GM20431 (cell line): Measurements from ENCODE around the gene MAD1L1.

ENCODE experiments used
- in situ Hi-C: fragments of 300-500 bp; cut with MseI, MboI; formaldehyde crosslinking; loops from one replicate; pipeline ENCODE4 v1.15.0; 2020; ENCODE audit warnings: low sequenced_read_pairs; ENCODE audit not compliant: unreplicated experiment

The MAD1L1 gene

DNA sequence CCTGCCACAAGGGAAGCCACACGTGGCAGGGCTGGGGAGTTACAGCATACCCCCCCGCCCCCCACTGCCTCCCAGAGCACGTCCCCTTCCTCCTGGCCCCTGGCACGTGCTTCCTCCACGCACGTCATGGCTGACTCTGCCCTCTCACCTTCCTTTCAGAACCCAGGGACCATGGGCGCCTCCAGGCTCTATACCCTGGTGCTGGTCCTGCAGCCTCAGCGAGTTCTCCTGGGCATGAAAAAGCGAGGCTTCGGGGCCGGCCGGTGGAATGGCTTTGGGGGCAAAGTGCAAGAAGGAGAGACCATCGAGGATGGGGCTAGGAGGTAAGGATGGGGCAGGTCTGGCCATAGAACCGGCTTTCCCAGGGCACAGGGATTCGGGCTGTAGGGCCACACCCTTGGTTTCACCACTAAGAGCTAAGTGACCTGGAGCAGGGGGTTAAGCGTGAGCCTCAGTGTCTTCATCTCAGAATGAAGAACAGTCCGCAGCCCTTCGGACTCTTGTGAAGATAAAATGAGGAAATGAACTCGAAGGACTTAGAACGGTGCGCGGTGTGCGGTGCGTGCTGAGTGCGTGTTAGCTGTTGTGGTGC, 11.8 kb upstream of the MAD1L1 start:
- in situ Hi-C loops = loop anchor here (10.0 kb wide), 1 partner anchor 100 kb away; no protein-coding TSS in a partner anchor

DNA sequence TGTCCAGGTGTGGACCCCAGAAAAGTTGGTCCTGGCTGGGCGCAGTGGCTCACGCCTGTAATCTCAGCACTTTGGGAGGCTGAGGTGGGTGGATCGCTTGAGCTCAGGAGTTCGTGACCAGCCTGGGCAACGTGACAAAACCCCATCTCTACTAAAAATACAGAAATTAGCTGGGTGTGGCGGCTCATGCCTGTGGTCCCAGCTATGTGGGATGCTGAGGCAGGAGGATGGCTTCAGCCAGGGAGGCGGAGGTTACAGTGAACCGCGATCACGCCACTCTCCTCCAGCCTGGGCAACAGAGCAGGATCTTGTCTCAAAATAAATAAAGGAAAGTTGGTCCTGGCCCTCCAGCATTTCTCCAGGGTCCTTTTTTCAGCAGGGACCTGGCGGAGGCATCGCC, 10.7 kb upstream of the MAD1L1 start:
- in situ Hi-C loops = loop anchor here (10.0 kb wide), 1 partner anchor 101 kb away; no protein-coding TSS in a partner anchor

DNA sequence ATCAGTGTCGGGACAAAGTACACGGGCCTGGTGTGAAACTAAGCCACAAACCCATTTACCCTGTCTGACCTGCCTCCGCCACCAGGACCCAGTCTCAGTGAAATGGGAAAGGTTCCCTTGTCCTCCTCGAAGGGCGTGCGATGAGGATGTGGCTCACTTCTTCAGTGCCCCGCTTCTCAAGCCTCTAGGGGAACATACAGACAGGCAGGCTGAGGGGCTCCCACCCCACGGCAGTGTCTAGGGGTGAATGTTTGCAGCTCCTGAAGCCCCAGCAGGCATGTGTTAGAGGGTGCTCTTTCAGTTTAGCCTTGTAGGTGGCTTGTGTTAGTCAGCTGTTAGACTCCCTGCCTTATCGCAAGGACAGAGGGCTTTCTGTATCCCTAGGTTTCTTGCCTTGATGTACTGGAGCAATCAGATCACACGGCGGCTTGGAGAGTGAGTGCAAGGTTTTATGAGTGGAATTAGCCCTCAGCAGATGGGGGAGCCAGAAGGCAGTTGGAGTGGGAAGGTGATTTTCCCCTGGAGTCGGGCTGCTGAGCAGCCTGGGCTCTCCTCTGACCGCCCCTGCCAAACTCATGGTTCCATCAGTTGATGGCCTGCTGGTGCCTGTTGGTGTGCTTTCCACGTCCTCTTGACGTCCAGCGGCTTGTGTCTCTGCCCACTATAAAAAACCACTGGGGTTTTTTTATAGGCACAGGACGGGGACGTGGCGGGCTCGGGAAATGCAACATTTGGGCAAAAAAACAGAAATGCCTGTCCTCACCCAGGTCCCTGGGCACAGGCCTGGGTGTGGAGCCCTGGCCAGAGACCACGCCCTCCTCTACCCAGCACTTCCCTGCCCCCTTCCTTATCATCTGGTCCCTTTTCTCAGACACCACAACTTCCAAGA, 10.0 kb upstream of the MAD1L1 start:
- in situ Hi-C loops = loop anchor here (10.0 kb wide), 1 partner anchor 102 kb away; no protein-coding TSS in a partner anchor

DNA sequence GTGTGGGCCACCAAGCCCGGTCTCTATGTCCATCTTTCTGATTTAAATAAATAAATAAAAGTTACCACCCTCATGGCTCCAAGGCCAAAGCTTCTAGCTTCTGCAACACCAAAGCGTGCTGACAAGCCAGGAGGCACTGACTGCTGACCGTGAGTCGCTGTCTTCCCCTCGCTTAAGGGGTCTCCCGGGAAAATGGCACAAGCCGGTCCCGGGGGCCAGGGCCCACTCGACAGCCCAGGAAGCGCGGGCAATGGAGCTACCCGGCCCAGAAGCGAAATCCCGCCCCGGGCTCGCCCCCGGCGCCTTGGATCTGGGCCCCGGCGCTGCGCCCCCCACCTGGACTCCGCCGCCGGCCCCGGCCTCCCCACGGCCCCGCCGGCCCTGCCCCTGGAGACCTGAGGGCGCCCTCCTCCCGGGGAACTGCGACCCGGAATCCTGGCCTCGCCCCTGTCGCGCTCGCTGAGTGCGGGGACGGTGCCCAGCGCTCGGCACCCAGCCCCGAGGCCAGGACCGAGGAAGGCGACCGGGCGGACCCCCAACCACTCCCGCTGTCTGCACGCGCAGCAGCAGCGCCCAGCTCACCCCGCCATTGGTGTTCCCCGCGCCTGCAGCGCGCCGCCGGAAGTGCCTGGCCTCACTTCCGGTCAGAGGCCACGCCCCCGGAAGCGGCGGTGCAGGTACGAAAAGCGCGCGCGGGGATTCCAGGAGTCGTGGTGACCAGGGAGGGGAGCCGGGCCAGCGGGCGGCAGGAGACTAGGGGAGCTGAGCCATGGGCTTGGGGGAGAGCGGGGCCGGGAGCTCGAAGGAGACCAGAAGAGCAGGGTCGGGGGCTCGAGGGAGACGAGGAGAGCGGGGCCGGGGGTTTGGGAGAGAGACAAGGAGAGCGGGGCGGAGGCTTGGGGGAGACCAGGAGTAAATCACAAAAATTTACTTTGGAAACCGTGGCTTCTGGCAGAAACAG, 9.1 kb upstream of the MAD1L1 start, which contains the start of the genes MRM2 and NUDT1:
MRM2 (minus strand) TSS at position 626 of the 961 bp plus-strand sequence; CDS start at position 590, 36 bp downstream.
NUDT1 (plus strand) TSS at position 647 of the 961 bp plus-strand sequence. CDS start 2,349 bp downstream, outside the sequence.
- in situ Hi-C loops = loop anchor here (10.0 kb wide), 1 partner anchor 103 kb away; no protein-coding TSS in a partner anchor

DNA sequence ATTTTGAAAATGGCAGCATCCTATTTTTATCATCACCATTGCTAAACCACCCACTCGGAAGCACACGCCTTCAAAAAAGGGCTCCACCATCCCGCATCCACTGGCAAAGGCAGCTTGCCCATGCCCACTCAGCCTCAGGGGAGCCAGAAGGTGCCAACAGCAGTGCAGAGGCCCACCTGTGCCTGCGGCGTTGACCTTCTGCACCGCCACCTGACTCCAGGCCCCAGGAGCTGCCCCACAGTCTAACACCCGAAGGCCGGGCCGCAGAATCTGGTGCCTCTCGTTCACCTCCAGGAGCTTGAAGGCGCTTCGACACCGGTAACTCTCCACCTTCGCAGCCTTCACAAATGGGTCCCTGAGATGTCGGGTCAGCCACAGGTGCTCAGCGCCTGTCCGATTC, 6.5 kb upstream of the MAD1L1 start:
- in situ Hi-C loops = no loop called here

DNA sequence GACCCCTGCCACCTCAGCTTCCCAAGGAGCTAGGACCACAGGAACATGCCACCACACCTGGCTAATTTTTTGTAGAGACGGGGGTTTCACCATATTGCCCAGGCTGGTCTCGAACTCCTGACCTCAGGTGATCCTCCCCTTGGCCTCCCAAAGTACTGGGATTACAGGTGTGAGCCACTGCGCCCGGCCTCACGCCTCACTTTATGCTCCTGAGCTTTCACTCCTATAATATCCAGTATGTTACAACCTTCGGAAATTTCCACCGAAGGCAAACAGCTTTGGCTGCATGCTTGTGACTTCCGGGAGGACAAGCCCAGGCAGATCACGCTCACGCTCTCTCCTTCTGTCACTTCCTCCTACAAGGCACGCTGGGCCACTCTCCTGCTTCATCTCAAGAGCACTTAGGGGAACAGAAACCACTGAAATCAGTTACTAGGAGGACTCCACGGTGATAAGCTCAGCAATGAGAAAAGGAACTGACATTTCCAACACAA, 4.4 kb upstream of the MAD1L1 start:
- in situ Hi-C loops = no loop called here

DNA sequence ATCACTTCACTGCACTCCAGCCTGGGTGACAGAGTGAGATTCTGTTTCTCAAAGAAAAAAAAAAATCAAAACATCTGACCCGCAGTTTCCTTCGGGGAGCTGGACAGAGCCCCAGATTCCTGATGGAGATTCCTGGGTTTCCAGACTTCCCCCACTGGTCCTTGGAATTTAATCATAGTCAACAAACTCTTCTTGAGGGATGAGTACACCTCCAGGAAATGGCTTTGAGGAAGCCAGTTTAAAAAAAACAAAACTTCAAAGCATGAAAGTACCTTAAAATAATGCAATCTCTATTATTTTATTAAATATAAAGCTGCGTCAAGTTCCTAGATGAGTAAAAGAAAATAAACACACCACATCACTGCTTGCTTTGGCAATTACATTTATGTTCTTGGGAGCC, 1.2 kb upstream of the MAD1L1 start:
- in situ Hi-C loops = no loop called here

DNA sequence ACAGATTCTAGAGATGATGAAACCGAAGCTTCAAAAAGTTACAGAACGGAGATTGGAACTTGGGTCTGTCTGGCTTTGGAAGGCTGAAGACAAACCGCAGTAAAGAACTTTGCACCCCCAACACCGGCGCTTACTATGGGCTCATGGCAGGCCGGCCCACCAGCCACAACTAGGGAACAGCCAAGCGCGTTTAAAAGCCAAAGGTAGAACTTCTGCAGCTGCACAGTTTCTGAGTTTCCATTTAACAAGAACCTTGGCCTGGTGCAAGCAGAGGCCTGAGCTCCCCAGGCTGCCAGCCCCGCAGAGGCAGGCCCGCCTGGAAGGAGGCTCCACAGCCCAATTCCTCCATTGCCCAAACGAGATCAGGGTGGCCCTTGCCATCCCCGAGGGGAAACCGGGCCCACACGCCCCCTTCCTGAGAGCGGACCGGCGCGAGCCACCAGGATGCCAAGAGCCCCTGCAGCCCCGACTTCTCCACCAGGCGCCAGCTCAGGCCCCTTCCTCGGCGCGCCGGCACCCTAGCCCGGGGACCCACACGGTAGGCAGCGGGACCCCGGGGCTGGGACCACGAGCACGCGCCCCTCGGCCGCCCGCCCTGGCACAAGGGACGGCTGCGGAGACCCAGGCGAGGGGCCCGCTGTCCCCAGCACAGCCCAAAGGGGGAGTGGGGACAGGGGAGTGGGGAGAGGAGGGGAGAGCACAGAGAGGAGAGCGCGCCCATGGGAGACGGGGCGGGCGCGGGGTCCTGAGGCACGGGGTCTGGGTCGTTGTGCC, 566 bp downstream of the MAD1L1 start:
- in situ Hi-C loops = no loop called here

DNA sequence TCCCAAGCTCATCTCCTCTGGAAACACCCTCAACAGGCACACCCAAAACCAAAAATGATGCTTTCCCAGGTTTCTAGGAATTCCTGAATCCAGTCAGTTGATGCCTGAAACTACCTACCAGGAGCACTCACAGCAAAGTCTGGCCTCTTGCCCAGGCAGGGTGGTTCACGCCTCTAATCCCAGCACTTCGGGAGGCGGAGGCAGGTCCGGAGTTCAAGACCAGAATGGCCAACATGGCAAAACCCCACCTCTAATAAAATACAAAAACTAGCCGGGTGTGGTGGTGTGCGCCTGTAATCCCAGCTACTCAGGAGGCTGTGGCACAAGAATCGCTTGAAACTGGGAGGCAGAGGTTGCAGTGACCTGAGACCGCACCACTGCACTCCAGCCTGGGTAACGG, 1.9 kb downstream of the MAD1L1 start:
- in situ Hi-C loops = no loop called here

DNA sequence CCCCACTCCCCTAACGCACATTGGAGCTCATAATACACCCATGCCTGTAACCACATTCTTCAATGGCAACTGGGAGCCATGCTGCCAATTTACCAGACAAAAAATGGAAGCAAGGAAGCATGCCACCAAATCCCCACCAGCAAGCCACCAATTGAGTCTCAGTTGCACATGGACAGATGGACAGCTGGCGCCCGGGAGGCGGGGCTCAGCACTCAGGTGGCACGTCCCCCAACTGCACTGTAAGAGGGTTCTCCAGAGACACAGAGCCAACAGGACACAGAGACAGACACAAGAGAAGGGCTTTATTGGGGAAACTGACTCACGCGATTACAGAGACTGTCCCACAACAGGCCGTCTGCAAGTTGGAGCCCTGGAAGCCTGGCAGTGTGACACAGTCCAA, 2.5 kb downstream of the MAD1L1 start:
- in situ Hi-C loops = no loop called here

DNA sequence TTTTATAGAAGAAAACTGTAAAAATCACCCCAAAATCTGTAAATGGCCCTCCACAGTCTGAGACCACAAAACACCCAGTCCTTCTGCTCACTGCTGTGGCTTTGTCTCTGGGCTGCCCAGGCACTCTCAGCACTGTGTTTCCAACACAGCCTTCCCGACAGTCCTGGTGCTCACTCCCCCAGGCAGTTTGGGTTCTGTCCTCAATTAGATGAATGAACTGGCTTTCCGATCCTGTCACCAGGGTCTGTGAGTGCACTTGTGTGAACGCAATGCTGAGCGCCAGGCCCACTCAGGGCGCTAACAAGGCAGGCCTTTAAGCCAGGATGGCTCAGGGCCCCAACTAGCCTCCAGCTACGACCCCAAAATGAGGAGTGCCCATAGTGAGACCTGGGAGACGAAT, 3.3 kb downstream of the MAD1L1 start:
- in situ Hi-C loops = no loop called here

DNA sequence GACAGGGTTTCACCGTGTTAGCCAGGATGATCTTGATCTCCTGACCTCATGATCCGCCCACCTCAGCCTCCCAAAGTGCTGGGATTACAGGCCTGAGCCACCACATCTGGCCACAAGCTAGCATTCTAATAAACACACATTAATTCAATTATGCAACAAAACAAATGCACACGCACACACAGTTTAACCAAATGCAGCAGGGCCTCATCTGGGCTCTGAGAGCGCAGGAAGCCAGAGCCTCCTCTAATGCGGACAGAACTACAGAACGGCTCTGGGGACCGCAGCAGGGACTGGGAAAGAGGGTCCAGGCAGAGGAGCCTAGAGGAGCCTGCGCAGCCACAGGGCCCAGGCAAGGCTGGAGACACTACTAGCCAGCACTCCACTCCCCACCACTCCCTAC, 3.8 kb downstream of the MAD1L1 start:
- in situ Hi-C loops = no loop called here

DNA sequence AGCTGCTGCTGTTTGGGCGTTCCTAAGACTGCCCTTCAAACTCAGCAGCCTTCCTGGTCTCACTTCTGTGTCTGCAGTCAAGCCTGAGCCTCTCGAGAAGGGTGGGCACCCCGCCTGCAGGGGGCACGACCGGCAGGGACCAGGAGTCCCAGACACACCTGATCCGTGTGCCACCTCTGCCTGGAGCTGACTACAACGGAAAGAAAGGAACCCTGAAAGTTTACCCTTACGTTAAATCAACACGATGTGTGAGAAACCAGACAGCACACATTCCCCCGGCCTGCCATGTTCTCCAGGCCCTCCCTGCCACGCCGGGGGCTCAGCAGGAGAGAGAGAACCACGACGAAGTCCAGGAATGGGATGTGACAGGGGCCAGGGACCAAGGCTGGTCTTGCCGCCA, 5.0 kb downstream of the MAD1L1 start:
- in situ Hi-C loops = no loop called here

DNA sequence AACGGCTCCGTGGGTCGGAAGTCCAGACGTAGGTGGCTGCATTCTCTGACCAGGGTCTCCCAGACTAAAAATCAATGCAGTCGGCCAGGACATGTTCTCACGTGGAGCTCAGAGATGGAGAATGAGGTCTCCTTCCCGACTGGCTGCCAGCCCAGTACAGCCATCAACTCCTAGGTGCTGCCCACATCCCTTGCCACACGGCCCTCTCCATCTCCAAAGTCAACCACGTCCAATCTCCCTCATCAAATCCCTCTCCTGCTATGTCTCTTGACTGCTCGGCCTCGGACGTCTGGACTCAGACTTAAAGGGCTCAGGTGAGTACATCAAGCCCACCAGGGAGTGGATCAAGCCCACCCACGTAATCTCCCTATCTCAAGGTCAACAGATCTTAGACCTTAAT, 6.9 kb downstream of the MAD1L1 start:
- in situ Hi-C loops = no loop called here

DNA sequence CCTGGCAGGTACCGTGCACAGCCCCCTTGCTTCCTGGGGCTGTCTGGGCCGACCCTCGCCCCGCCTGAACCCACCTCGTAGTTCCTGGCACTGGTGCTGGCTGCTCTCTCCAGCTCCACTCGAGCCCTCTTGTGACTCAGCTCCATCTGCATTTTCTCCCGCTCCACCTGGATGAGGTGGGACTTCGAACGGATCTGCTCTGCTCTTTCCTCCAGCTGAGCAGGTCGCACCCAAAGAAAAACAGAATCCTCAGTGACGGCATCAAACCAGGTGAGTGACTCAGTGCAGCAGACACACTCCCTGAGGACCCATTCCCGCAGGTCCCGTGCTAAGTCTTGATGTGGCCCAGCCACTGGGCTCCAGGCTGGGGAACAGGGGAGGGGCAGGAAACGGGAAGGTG, 7.4 kb downstream of the MAD1L1 start:
- in situ Hi-C loops = no loop called here

DNA sequence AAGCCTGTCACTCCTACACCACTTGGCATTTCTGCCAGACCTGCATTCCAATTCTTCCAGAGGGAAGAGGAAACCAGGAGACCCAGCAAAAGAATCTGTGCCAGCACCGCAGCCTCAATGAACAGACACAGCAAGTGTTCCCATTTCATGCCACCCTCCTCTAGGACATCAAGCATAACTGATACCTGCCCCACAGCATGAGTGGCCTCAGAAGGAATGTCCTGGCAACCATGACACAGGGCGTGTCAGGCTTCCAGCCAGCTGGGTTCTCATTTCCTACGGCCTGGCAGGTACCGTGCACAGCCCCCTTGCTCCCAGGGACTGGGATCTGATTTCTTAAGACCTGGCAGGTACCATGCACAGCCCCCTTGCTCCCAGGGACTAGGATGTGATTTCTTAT, 7.8 kb downstream of the MAD1L1 start:
- in situ Hi-C loops = loop anchor here (25.0 kb wide), 1 partner anchor 413 kb away; no protein-coding TSS in a partner anchor

DNA sequence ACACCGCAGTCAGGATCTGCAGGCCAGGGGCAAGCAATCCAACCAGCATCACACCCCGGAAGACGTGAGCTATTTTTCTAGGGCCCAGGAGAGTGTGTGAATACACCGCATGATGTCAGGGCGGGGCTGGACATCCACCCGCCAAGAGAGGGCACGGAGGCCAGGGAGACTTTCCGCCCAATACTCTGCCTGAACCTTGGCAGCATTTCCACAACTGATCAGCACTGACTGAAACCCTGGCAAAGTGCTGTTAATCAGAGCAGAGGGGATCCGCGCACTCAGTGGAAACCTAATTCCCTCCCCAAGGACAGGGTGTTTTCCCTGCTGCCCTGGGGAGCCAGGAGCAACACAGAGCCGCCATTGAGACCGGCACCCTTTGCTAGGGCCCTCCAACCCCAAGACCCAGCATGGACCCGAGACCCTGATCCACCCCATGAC, 8.2 kb downstream of the MAD1L1 start:
- in situ Hi-C loops = loop anchor here (25.0 kb wide), 1 partner anchor 412 kb away; no protein-coding TSS in a partner anchor

DNA sequence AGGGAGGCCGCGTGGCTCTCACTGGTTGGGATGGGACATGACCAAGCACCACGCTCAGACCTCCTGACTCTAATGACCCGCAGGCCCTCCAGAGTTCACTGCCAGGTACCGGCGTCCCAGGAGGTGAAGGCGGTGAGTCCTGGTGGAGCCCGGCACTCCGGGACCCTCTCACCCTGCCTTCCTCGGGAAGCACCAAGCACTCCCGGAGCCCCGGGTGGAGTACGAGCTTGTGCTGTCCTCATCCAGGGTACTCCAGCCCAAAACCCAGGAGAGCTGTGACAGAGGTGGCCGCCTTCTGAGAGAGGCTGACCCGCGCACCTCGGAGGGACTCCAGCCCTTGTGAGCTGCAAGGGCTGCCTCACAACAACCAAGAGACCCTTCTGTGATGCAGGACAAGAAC, 9.4 kb downstream of the MAD1L1 start:
- in situ Hi-C loops = loop anchor here (25.0 kb wide), 1 partner anchor 411 kb away; no protein-coding TSS in a partner anchor

DNA sequence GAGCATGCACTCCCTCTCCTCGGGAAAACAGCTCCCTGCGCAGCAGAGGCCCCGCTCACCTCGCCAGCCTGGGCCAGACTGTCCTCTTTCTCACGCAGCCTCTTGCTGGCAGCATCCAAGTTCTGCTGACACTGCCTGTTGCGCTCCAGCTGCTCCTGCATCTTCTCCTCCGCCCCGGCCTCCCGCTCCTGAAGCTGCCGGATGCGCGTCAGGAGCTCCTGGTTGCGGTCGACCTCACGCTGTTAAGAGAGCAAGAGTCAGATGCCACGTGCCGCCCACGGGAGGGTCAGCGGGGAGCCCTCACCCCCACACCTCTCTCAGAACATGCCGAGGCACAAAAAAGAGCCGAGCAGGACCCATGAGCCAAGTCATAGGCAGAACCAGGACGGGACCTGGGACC, 10.2 kb downstream of the MAD1L1 start:
- in situ Hi-C loops = loop anchor here (25.0 kb wide), 1 partner anchor 410 kb away; no protein-coding TSS in a partner anchor
